GM18520 (cell line): ENCODE measurements around the gene TTLL5.
A peak's percentile ranks its signal among the peaks of the same experiment; 100 is the strongest.

ENCODE experiments used
- ATAC-seq: cut with Tn5 transposase; IDR thresholded peaks from one replicate; pipeline ENCODE4 v1.9.1; 2021; ENCODE audit not compliant: unreplicated experiment

The TTLL5 gene

DNA sequence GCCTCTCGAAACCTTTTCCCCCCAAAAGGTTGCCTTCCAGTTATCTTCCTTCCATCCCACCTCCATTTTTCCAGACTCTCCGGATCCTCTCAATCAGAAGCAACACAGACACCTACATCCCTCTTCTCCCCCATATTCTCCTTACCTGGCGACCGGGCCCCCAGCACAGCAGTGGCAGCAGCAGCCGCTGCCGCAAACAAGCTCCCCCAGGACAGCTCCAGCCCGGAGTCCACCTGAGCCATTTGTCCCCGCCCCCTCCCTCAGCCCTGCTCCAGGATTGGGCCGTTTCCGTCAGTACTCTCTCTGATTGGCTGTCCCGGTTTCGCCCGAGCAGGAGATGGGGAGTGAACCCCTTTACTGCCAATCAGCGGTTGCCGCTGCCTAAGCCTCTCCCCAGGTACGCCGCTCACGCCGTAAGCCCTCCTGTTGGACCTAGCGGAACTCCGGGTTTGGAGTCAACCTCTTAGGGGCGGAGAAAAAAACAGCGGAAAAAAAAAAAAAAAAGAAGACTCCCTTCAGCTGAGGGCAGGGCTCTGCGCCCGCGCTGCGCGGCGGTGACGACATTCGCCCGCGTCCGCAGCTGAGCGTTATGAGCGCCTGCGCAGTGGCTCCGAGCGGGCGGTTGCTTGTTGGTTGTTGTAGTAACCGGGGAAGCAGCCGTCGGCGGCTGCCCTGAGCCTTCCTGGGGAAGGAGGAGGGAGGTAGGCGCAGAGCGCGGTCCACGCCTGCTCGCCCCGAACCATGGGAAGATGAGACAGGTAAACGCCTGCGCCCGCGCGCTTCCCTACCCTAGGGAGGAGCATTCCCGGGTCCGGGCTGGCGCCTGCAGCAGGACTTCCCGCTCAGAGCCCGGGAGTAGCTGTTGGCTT, at the start of gene TTLL5, which contains the start of gene ERG28:
Gene TTLL5, plus strand, starts transcription at position 617 of the 869 bp plus-strand sequence. CDS start 1,904 bp downstream, outside the sequence.
Gene ERG28, minus strand, starts transcription at position 247 of the 869 bp plus-strand sequence. CDS start 3,374 bp downstream, outside the sequence.
- peak; percentile 96 for ATAC-seq

GRCh38 chr14:75612157-75612556, 48.9 kb upstream of the TTLL5 start:
- ATAC-seq = no peak

GRCh38 chr14:75614179-75614578, 46.9 kb upstream of the TTLL5 start:
- no peak for ATAC-seq

GRCh38 chr14:75615200-75615599, 45.8 kb upstream of the TTLL5 start:
- ATAC-seq = no peak

GRCh38 chr14:75619548-75619947, 41.5 kb upstream of the TTLL5 start:
- ATAC-seq = no peak

- no peak for ATAC-seq
These were observed 36.0 kb upstream of the TTLL5 start for GRCh38 chr14:75625034-75625433.

DNA sequence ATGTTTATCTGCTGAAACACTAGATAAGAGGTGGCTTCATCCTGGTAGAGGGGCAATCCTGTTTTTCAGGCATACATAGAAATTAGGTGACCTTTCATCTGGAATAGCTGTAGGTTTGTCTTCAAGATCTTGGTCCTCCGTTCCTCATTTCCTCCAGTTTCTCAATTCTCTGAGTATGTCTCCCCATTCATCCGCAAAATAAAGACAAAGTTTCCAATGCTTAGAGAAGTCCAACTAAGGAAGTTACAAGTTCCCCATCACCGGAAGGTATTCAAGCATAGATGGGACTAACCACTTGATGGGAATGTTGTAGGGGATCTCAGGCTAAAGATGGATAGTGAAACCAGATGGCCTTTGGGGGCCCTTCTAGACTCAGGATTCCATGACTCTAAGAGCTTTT, 34.6 kb upstream of the TTLL5 start:
- no peak for ATAC-seq

- ATAC-seq = no peak
These were observed 34.2 kb upstream of the TTLL5 start for GRCh38 chr14:75626863-75627262.

- no peak for ATAC-seq
These were observed 33.6 kb upstream of the TTLL5 start for GRCh38 chr14:75627406-75627805.

GRCh38 chr14:75628816-75629215, 32.2 kb upstream of the TTLL5 start:
- no peak for ATAC-seq

DNA sequence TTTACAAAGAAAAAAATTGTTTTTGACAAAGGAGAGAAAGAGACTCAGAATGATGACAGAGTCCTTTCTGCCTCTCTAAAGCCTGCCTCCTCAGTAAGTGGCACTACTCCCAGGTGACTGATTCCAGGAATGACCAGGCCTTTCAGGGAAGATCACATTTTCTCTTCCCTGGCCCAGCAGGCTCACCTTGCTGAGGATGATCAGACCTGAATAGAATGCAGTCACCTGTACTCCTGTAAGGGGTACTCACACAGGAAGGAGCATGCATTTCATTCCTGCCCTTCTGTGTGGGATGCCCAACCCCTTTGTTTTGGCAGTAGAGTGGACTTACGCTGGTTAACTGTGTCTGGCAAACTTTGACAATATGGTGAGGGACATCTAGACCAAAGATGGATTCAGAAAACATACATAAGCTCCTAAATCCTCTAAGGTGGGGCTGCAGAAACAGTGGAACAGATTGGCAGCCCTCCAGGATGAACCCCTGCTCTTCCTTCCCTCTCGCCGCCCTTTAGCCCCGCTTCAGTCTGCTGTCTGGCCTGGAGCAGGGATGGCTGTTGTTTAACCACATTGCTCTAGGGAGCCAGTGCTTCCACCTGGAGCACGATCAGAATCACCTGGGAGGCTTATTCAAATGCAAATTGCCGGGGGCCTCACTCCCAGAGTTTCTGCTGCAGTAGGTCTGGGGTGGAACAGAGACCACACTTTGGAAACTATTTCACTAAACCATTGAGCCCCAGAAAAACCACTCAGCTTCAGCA, 30.2 kb upstream of the TTLL5 start:
- no peak for ATAC-seq

DNA sequence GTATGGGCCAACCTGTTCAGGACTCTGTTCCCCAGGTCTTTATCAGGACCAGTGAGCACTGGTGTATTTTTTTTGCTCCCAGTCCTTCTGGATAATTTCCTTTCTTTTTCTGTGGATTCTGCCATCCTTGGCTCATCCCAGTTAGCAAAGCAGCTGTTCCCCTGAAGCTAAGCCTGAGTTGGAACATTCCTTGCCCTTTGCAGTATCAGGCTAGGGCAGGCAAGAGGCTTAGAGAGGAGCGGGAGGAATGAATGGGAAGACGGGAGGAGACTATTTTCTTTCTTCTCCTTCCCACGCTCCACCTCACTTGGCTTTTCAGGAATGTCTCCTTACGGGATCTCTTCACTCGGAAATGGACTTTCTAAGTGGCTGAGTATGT, 29.6 kb upstream of the TTLL5 start:
- ATAC-seq = no peak

DNA sequence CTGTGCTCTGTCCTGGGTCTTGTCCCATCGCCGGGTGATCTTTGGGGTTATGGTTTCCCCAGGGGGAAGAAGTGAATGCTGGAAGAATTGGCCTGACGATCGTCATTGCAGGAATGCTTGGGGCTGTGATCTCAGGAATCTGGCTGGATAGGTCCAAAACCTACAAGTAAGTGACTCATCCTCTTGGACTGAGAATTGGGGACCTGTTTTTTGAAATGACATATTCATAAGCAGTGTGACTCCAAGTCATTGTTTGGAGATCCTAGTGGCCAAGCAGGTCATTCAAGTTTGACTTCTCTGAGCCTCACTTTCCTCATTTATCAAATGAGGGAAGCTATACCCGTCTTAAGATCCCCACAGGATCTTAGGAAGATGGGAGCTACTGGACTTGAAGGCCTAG, 26.2 kb upstream of the TTLL5 start:
- ATAC-seq = no peak

- no peak for ATAC-seq
These were observed 24.9 kb upstream of the TTLL5 start for GRCh38 chr14:75636100-75636692.

DNA sequence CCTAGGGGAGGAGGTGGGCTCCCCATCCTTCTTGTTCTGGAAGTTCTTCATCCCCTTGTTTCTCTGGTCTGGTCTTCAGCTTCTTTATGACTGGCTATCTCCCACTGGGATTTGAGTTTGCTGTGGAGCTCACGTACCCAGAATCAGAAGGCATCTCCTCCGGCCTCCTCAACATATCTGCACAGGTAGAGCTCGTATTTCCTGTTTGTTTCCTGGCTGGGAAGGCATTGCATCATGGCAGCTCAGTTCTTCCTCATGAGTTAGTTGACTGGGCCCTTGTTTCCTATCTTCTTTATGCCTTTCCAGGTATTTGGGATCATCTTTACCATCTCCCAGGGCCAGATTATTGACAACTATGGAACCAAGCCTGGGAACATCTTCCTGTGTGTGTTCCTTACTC, 20.2 kb upstream of the TTLL5 start:
- ATAC-seq = no peak

DNA sequence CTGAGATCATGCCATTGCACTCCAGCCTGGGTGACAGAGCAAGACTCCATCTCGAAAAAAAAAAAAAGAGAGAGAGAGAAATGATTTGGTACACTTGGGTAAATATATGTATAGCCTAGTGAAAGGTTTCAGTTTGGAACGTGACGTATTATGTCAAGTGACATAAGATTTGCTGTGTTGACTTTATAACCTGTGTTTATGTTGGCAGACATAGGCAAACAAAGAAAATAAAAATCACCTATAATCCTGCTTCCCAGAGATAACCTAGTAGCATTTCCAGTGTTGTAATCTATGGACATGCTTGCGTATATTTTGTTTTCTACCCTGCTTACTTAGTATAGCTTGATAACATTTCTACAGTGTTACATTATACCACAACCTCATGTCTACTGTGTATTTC, 17.1 kb upstream of the TTLL5 start:
- ATAC-seq = no peak

DNA sequence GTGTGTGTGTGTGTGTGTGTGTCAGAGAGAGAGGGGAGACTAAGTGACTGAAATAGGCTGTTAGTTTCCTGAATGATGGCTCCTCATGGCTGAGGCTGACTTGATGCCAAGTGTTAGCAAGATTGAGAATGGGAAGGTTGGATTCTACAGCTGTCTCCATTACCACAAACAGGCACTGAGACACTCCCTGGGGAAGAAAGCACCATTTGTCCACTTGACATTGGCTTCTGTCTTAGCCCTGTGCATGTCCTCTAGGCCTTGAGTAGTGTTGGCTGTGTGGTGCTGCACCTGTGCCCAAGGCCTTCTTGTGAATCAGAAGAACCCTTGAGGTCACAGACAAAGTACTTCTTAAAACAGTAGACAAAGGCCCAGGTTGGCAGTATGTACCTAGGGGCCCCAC, 16.0 kb upstream of the TTLL5 start:
- ATAC-seq = no peak

DNA sequence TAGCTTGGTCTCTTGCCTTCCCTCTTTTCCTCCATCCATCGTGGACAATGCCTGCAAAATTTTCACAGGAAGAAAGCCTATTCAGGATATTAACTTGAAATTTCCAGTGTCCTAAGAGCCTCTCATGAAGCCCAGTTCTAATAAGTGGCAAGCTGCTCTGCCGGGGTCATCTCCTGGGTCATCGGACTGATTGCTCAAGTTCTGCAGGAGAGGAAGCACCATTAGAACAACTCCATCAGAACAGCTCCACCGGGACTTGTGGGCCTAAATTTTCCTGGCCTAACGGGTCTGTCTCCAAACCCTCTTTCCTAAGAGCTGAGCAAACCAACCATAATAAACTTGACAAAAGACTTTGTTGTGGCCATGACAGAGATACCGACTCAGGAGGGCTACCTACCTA, 14.3 kb upstream of the TTLL5 start:
- ATAC-seq = no peak

DNA sequence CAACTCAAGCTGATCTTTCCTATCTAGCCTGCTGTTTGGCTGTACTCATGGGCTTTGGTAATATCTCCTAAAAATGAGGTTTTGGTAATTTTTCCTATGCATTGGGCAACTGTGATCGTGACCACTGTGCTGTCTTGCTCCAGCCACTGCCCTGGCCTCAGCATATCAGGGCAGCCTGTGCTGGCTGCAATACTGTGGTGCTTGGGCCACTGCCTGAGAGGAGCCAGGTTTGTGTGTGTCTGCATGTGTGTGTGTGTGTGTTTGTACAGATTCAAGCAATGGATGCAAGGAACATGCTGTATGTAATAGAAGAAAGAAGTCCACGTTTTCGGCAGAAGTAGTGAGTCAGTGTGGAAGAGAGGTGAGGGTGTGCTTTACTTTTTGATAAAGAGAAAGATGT, 13.4 kb upstream of the TTLL5 start:
- ATAC-seq = no peak

- ATAC-seq = no peak
These were observed 12.8 kb upstream of the TTLL5 start for GRCh38 chr14:75648066-75648838.

- no peak for ATAC-seq
These were observed 11.7 kb upstream of the TTLL5 start for GRCh38 chr14:75649337-75649736.
